ENCODE results near the gene DHODH. TPM values are rescaled to one million over a fixed set of nuclear protein-coding genes. Genes with fewer than 3 reads are reported as not detected.

DHODH gene
- polyA plus RNA-seq, 1 donor, result 16.3 TPM

GRCh38 chr16:72013389-72013788, 4.8 kb downstream of the DHODH start:
- DNase-seq, result no peak

GRCh38 chr16:72013888-72014581, 5.5 kb downstream of the DHODH start:
- no peak for DNase-seq

- DNase-seq, result no peak
Observed at GRCh38 chr16:72014675-72015074, 6.1 kb downstream of the DHODH start.

GRCh38 chr16:72015124-72015523, 6.6 kb downstream of the DHODH start:
- no peak for DNase-seq

- DNase-seq, result no peak
Observed at GRCh38 chr16:72018470-72018869, 9.9 kb downstream of the DHODH start.

- no peak for DNase-seq
Observed at GRCh38 chr16:72021043-72021442, 12.5 kb downstream of the DHODH start.

GRCh38 chr16:72022127-72022526, 13.6 kb downstream of the DHODH start:
- no peak for DNase-seq

GRCh38 chr16:72023962-72024361, 15.4 kb downstream of the DHODH start:
- DNase-seq, result no peak

- DNase-seq, result no peak
Observed at GRCh38 chr16:72024862-72025382, 16.4 kb downstream of the DHODH start.

- no peak for DNase-seq
Observed at GRCh38 chr16:72025404-72026114, 17.0 kb downstream of the DHODH start.

- no peak for DNase-seq
Observed at GRCh38 chr16:72027669-72028378, 19.3 kb downstream of the DHODH start.

- no peak for DNase-seq
Observed at GRCh38 chr16:72029567-72030271, 21.2 kb downstream of the DHODH start.

- DNase-seq, result no peak
Observed at GRCh38 chr16:72033437-72033836, 24.9 kb downstream of the DHODH start.

- DNase-seq, result no peak
Observed at GRCh38 chr16:72036098-72036497, 27.6 kb downstream of the DHODH start.

- peak; percentile 13 for DNase-seq
Observed at GRCh38 chr16:72042157-72042660, 33.7 kb downstream of the DHODH start.

GRCh38 chr16:72043058-72043457, 34.5 kb downstream of the DHODH start:
- no peak for DNase-seq

GRCh38 chr16:72043539-72043938, 35.0 kb downstream of the DHODH start:
- DNase-seq, result no peak

GRCh38 chr16:72044296-72044695, 35.8 kb downstream of the DHODH start:
- no peak for DNase-seq

- DNase-seq, result no peak
Observed at GRCh38 chr16:72044825-72045359, 36.3 kb downstream of the DHODH start.

GRCh38 chr16:72049110-72049509, 40.6 kb downstream of the DHODH start:
- no peak for DNase-seq

GRCh38 chr16:72050769-72051464, 42.4 kb downstream of the DHODH start:
- DNase-seq, result no peak
